Neural progenitor cell (in vitro differentiated cells): Measurements from ENCODE around the gene BATF2. TPM values are rescaled to one million over a fixed set of nuclear protein-coding genes. Genes with fewer than 3 reads are reported as not detected.

Experiments
- DNase-seq: peaks from one replicate; pipeline ENCODE4 v3.0.0-alpha.2; 2016; ENCODE audit warnings: low spot score
- H2AFZ ChIP-seq: fragments of 200-600 bp; sonication (generic); replicated peaks from 2 replicates; pipeline ENCODE4 v1.6.1; 2016; ENCODE audit warnings: antibody characterized with exemption
- H3F3A ChIP-seq: fragments of 200-600 bp; sonication (generic); 2 replicates; pipeline ENCODE4 v1.6.1; 2016; ENCODE audit warnings: antibody characterized with exemption, low read depth
- H3K27ac ChIP-seq: fragments of 200-600 bp; sonication (generic); 2 replicates; pipeline ENCODE4 v1.5.1; 2016; ENCODE audit warnings: mild to moderate bottlenecking
- H3K27me3 ChIP-seq: fragments of 200-600 bp; sonication (generic); 2 replicates; pipeline ENCODE4 v1.6.1; 2016; ENCODE audit warnings: mild to moderate bottlenecking, moderate library complexity
- H3K36me3 ChIP-seq: fragments of 200-600 bp; sonication (generic); 2 replicates; pipeline ENCODE4 v1.5.1; 2016
- H3K4me1 ChIP-seq: fragments of 200-600 bp; sonication (generic); 2 replicates; pipeline ENCODE4 v1.6.1; 2016; ENCODE audit warnings: mixed run types
- H3K4me2 ChIP-seq: fragments of 200-600 bp; sonication (generic); 2 replicates; pipeline ENCODE4 v1.6.1; 2016
- H3K4me3 ChIP-seq: fragments of 200-600 bp; sonication (generic); 2 replicates; pipeline ENCODE4 v1.5.1; 2016
- H3K79me2 ChIP-seq: fragments of 200-600 bp; sonication (generic); 2 replicates; pipeline ENCODE4 v1.6.1; 2016; ENCODE audit warnings: low read depth
- H3K9ac ChIP-seq: fragments of 200-600 bp; sonication (generic); 2 replicates; pipeline ENCODE4 v1.6.1; 2016
- H3K9me3 ChIP-seq: fragments of 200-600 bp; sonication (generic); 2 replicates; pipeline ENCODE4 v1.5.1; 2016; ENCODE audit warnings: low read depth
- H4K20me1 ChIP-seq: fragments of 200-600 bp; sonication (generic); 2 replicates; pipeline ENCODE4 v1.6.1; 2016; ENCODE audit warnings: low read depth
- H3K27ac Mint-ChIP-seq: 3 replicates; pipeline ENCODE4 v1.8.0; 2021; ENCODE audit warnings: mixed read lengths
- H3K27me3 Mint-ChIP-seq: 2 replicates; pipeline ENCODE4 v1.8.0; 2022; ENCODE audit warnings: low read depth, mild to moderate bottlenecking, inconsistent platforms, moderate library complexity, mixed read lengths; ENCODE audit not compliant: insufficient read depth
- H3K36me3 Mint-ChIP-seq: 3 replicates; pipeline ENCODE4 v1.8.0; 2021; ENCODE audit warnings: mixed read lengths
- H3K4me1 Mint-ChIP-seq: 3 replicates; pipeline ENCODE4 v1.8.0; 2021; ENCODE audit warnings: mixed read lengths
- H3K4me3 Mint-ChIP-seq: 3 replicates; pipeline ENCODE4 v1.8.0; 2021; ENCODE audit warnings: mild to moderate bottlenecking, moderate library complexity, mixed read lengths
- H3K9me3 Mint-ChIP-seq: 3 replicates; pipeline ENCODE4 v1.8.0; 2020; ENCODE audit warnings: mixed read lengths
- EZH2 ChIP-seq: fragments of 200-600 bp; sonication (generic); IDR thresholded peaks from 2 replicates; pipeline ENCODE4 v1.6.1; 2017; ENCODE audit warnings: antibody characterized with exemption, mild to moderate bottlenecking, moderate library complexity
- EZH2phosphoT487 ChIP-seq: fragments of 200-600 bp; sonication (generic); IDR thresholded peaks from 2 replicates; pipeline ENCODE4 v1.6.1; 2017; ENCODE audit warnings: antibody characterized with exemption
- microRNA-seq: library from miRNA; unstranded; fragments of <30 nt; microRNA quantifications from one replicate; pipeline ENCODE4, GENCODE V29; 2016
- small RNA-seq: library from RNA; depleted of rRNA; stranded (forward); fragments of <200 nt; gene quantifications from one replicate; pipeline ENCODE3, GENCODE V24; 2015
- total RNA-seq: library from RNA; depleted of rRNA; stranded (reverse); fragments of >200 nt; gene quantifications from 2 replicates; pipeline ENCODE4 v1.2.3, GENCODE V29; 2015; ENCODE audit warnings: low replicate concordance
- TF ChIP-seq, protein P1 (sequence below): fragments of 200-600 bp; sonication (generic); IDR thresholded peaks from 2 replicates; pipeline ENCODE4 v1.5.1; 2017; ENCODE audit warnings: antibody characterized with exemption, mild to moderate bottlenecking

Gene BATF2
- total RNA-seq, 1 donor from 2014 or later, result not detected

DNA sequence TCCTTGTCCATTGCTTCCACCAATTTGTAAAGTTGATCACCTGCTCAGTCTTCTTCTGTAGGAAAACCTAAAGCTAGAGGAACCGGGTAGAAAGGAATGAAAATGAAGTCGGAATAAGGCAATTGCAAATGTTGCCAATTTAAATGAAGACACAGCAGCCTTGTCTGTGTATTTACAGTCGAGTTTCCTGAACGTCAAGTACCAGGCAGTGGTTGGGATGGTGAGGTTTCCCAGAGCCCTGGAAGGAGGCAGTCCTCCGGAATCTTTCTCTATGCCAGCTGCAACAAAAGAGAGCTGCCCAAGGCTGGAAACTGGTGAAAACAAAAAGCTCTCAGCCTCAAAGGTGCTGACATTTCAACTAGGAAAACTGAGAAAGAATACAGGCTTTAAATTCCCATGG lies 42.6 kb downstream of the BATF2 start:
- Histone ChIP-seq H3K27me3 (no peaks in the 10 kb centered on the region), H3K4me2 (no peak overlapping the region), H3K4me3 (no peak overlapping the region), H3K79me2 (no peaks in the 10 kb centered on the region), H3K27ac (no peak overlapping the region), H4K20me1 (no peaks in the 10 kb centered on the region), H3F3A (no peaks in the 10 kb centered on the region), H2AFZ (peak overlapping the region; percentile 21), H3K9me3 (no peaks in the 10 kb centered on the region), H3K36me3 (no peaks in the 10 kb centered on the region), H3K9ac (no peak overlapping the region), H3K4me1 (no peaks in the 10 kb centered on the region)
- no peaks in the 10 kb centered on the region for H3K4me1 Mint-ChIP-seq
- H3K9me3 Mint-ChIP-seq, result no peaks in the 10 kb centered on the region
- H3K27ac Mint-ChIP-seq, result no peak overlapping the region
- no peak overlapping the region for H3K4me3 Mint-ChIP-seq
- H3K27me3 Mint-ChIP-seq, result peaks cover 2% of the 10 kb centered on the region
- H3K36me3 Mint-ChIP-seq, result no peaks in the 10 kb centered on the region
- DNase-seq, result no peak
- TF ChIP-seq, protein P1, sequence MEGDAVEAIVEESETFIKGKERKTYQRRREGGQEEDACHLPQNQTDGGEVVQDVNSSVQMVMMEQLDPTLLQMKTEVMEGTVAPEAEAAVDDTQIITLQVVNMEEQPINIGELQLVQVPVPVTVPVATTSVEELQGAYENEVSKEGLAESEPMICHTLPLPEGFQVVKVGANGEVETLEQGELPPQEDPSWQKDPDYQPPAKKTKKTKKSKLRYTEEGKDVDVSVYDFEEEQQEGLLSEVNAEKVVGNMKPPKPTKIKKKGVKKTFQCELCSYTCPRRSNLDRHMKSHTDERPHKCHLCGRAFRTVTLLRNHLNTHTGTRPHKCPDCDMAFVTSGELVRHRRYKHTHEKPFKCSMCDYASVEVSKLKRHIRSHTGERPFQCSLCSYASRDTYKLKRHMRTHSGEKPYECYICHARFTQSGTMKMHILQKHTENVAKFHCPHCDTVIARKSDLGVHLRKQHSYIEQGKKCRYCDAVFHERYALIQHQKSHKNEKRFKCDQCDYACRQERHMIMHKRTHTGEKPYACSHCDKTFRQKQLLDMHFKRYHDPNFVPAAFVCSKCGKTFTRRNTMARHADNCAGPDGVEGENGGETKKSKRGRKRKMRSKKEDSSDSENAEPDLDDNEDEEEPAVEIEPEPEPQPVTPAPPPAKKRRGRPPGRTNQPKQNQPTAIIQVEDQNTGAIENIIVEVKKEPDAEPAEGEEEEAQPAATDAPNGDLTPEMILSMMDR, result no peak
- TF ChIP-seq EZH2 (no peak), EZH2phosphoT487 (no peak)

DNA sequence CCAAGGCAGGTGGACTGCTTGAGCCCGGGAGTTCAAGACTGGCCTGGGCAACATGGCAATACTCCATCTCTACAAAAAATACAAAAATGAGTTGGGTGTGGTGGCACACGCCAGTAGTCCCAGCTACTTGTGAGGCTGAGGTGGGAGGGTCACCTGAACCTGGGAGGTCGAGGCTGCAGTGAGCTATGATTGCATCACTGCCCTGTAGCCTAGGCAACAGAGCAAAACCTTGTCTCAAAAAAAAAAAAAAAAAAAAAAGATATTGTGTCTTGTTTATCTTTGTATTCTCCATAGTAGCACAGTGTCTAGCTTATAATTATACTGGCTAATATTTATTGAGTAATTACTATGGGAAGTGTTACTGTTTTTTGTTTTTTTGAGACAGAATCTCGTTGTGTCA lies 45.2 kb downstream of the BATF2 start:
- DNase-seq, result no peak
- Histone ChIP-seq H3K9me3 (no peaks in the 10 kb centered on the region), H3K4me3 (no peak overlapping the region), H3K79me2 (no peaks in the 10 kb centered on the region), H2AFZ (no peak overlapping the region), H4K20me1 (no peaks in the 10 kb centered on the region), H3K9ac (no peak overlapping the region), H3K36me3 (no peaks in the 10 kb centered on the region), H3K27ac (no peak overlapping the region), H3F3A (no peaks in the 10 kb centered on the region), H3K4me2 (no peak overlapping the region), H3K27me3 (no peaks in the 10 kb centered on the region), H3K4me1 (no peaks in the 10 kb centered on the region)
- no peak overlapping the region for H3K27ac Mint-ChIP-seq
- H3K4me3 Mint-ChIP-seq, result no peak overlapping the region
- no peaks in the 10 kb centered on the region for H3K36me3 Mint-ChIP-seq
- TF ChIP-seq, protein P1, result no peak
- no peak for TF ChIP-seq EZH2
- peaks cover 2% of the 10 kb centered on the region for H3K27me3 Mint-ChIP-seq
- H3K4me1 Mint-ChIP-seq, result no peaks in the 10 kb centered on the region
- no peaks in the 10 kb centered on the region for H3K9me3 Mint-ChIP-seq

DNA sequence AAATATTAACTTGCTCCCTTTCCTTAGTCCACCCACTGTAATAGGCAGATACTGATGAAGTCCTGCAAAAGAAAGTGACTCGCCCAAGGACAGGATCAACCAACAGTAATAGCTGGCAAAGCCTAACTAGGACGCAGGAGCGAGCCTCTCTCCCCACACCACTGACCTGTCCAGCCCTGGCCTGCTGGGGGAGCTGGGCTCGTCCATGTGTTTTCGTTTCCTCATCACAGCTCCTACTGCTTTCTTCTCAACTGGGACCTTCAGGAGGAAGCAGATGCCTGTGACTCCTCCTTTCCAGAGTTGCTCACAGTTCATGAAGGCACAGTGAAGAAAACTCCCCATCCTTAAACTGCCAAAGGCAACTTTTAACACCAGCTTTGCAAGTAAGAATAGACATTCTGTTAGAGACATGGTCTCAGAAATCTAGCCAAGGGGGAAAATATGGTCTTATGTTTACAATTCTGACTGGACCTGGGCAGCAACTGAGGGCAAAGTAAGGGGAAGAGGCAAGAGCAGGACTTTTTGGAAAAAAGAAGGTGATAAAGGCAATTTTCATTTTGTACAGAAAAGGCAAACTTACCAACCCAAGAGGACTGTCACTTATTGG lies 49.5 kb downstream of the BATF2 start:
- Histone ChIP-seq H3K4me2 (no peak overlapping the region), H3K4me1 (no peaks in the 10 kb centered on the region), H4K20me1 (no peaks in the 10 kb centered on the region), H3K9me3 (no peaks in the 10 kb centered on the region), H3K36me3 (no peaks in the 10 kb centered on the region), H3K9ac (no peak overlapping the region), H2AFZ (peak overlapping the region; percentile 86), H3K27ac (no peak overlapping the region), H3K27me3 (no peaks in the 10 kb centered on the region), H3K79me2 (no peaks in the 10 kb centered on the region), H3F3A (no peaks in the 10 kb centered on the region), H3K4me3 (no peak overlapping the region)
- peaks cover 4% of the 10 kb centered on the region for H3K27me3 Mint-ChIP-seq
- no peak overlapping the region for H3K4me3 Mint-ChIP-seq
- H3K27ac Mint-ChIP-seq, result no peak overlapping the region
- DNase-seq, result no peak
- H3K9me3 Mint-ChIP-seq, result no peaks in the 10 kb centered on the region
- H3K4me1 Mint-ChIP-seq, result no peaks in the 10 kb centered on the region
- TF ChIP-seq EZH2phosphoT487, result no peak
- TF ChIP-seq, protein P1, result peak; percentile 8
- H3K36me3 Mint-ChIP-seq, result no peaks in the 10 kb centered on the region

Small RNA genes lying within 50 kb of the gene (microRNA-seq; reads per million reads assigned to microRNA genes)
- gene MIR6879, result not detected

Small RNA genes lying within 50 kb of the gene (small RNA-seq; reads per million reads assigned to genes)
- not detected for gene MIR6879
- not detected for gene SNX15

Other genes starting within 250 kb of the BATF2 start
- 1.4 and 2.2 TPM in 2 replicates for gene PYGM, start 237.0 kb downstream of the BATF2 start, total RNA-seq
- 140 and 193 TPM in 2 replicates for gene SF1, start 218.4 kb downstream of the BATF2 start, total RNA-seq
- 15.8 and 27.7 TPM in 2 replicates for gene MAP4K2, start 193.8 kb downstream of the BATF2 start, total RNA-seq
- gene MEN1, start 186.4 kb downstream of the BATF2 start, total RNA-seq, result 11.4 and 34.9 TPM in 2 replicates
- gene CDC42BPG, start 152.3 kb downstream of the BATF2 start, total RNA-seq, result 0.62 and 2.1 TPM in 2 replicates
- 19.8 and 39.7 TPM in 2 replicates for gene EHD1, start 118.3 kb downstream of the BATF2 start, total RNA-seq
- gene ATG2A, start 79.8 kb downstream of the BATF2 start, total RNA-seq, result 4.4 and 16.6 TPM in 2 replicates
- gene PPP2R5B, start 72.3 kb downstream of the BATF2 start, total RNA-seq, result 5.7 and 11.3 TPM in 2 replicates
- 1.5 TPM in 1 of 2 replicates, not detected in the other for gene GPHA2, start 61.1 kb downstream of the BATF2 start, total RNA-seq
- 0.06 TPM in 1 of 2 replicates, not detected in the other for gene MAJIN, start 24.9 kb downstream of the BATF2 start, total RNA-seq
- 171 and 287 TPM in 2 replicates for gene ARL2, start 17.2 kb upstream of the BATF2 start, total RNA-seq
- gene SNX15, start 30.5 kb upstream of the BATF2 start, total RNA-seq, result 10.7 and 16.8 TPM in 2 replicates
- gene SAC3D1, start 44.2 kb upstream of the BATF2 start, total RNA-seq, result 3.0 and 13.2 TPM in 2 replicates
- 0.80 and 3.0 TPM in 2 replicates for gene NAALADL1, start 61.6 kb upstream of the BATF2 start, total RNA-seq
- 46.7 and 57.3 TPM in 2 replicates for gene CDCA5, start 87.1 kb upstream of the BATF2 start, total RNA-seq
- 12.6 and 36.1 TPM in 2 replicates for gene ZFPL1, start 87.3 kb upstream of the BATF2 start, total RNA-seq
- gene VPS51, start 99.2 kb upstream of the BATF2 start, total RNA-seq, result 80.4 and 252 TPM in 2 replicates
- 36.1 and 109 TPM in 2 replicates for gene TM7SF2, start 114.9 kb upstream of the BATF2 start, total RNA-seq
- gene ZNHIT2, start 120.7 kb upstream of the BATF2 start, total RNA-seq, result 1.5 and 8.1 TPM in 2 replicates
- 227 and 288 TPM in 2 replicates for gene FAU, start 125.2 kb upstream of the BATF2 start, total RNA-seq
- gene MRPL49, start 125.3 kb upstream of the BATF2 start, total RNA-seq, result 38.3 and 57.5 TPM in 2 replicates
- 7.2 and 12.0 TPM in 2 replicates for gene SYVN1, start 137.5 kb upstream of the BATF2 start, total RNA-seq
- gene SPDYC, start 173.3 kb upstream of the BATF2 start, total RNA-seq, result not detected in 2 replicates
- 24.3 and 57.3 TPM in 2 replicates for gene CAPN1, start 185.0 kb upstream of the BATF2 start, total RNA-seq